Neural cell (in vitro differentiated cells): ENCODE data around the gene MEX3D. TPM values are rescaled to one million over a fixed set of nuclear protein-coding genes. Genes with fewer than 3 reads are reported as not detected.
"Not testable (repeated sequence)": the region's sequence is repeated elsewhere in the genome, so short reads cannot be mapped to it uniquely, and the experiment has no call there.

Source experiments
- H2AFZ ChIP-seq: fragments of 200-600, 300-800 bp; sonication (generic), shearing (Covaris generic); 2 replicates; pipeline ENCODE4 v1.6.0; 2014; ENCODE audit warnings: low read depth, mild to moderate bottlenecking, antibody characterized with exemption, low read length, moderate library complexity
- H3F3A ChIP-seq: fragments of 200-600 bp; shearing (Covaris generic); 2 replicates; pipeline ENCODE4 v1.6.1; 2016; ENCODE audit warnings: mild to moderate bottlenecking, moderate library complexity, mixed read lengths, antibody characterized with exemption, low read length; ENCODE audit not compliant: insufficient read depth, poor library complexity, severe bottlenecking
- H3K27ac ChIP-seq: fragments of 200-600, 300-800 bp; sonication (generic), shearing (Covaris generic); 2 replicates; pipeline ENCODE4 v1.5.1; 2014; ENCODE audit warnings: mild to moderate bottlenecking, low read length, moderate library complexity
- H3K27me3 ChIP-seq: fragments of 300-800, 200-600 bp; sonication (generic), shearing (Covaris generic); 2 replicates; pipeline ENCODE4 v1.6.0; 2014; ENCODE audit warnings: mild to moderate bottlenecking, low read depth, low read length, moderate library complexity; ENCODE audit not compliant: insufficient read depth
- H3K36me3 ChIP-seq: fragments of 300-800, 200-600 bp; sonication (generic), shearing (Covaris generic); 2 replicates; pipeline ENCODE4 v1.5.1; 2014; ENCODE audit warnings: mild to moderate bottlenecking, antibody characterized with exemption, low read length, moderate library complexity; ENCODE audit not compliant: insufficient read depth
- H3K4me2 ChIP-seq: fragments of 300-800, 200-600 bp; sonication (generic), shearing (Covaris generic); 2 replicates; pipeline ENCODE4 v1.6.0; 2014; ENCODE audit warnings: mild to moderate bottlenecking, low read length
- H3K4me3 ChIP-seq: fragments of 300-800, 200-600 bp; sonication (generic), shearing (Covaris generic); 2 replicates; pipeline ENCODE4 v1.5.1; 2014; ENCODE audit warnings: mild to moderate bottlenecking, low read length, moderate library complexity
- H3K79me2 ChIP-seq: fragments of 200-600 bp; shearing (Covaris generic); replicated peaks from 2 replicates; pipeline ENCODE4 v1.6.0; 2014; ENCODE audit warnings: mild to moderate bottlenecking, low read length, moderate library complexity; ENCODE audit not compliant: insufficient read depth
- H3K9ac ChIP-seq: fragments of 300-800, 200-600 bp; sonication (generic), shearing (Covaris generic); 2 replicates; pipeline ENCODE4 v1.6.1; 2016; ENCODE audit warnings: mild to moderate bottlenecking, low read length, mixed read lengths
- H3K9me2 ChIP-seq: fragments of 200-600 bp; shearing (Covaris generic); 2 replicates; pipeline ENCODE4 v1.6.1; 2016; ENCODE audit warnings: mild to moderate bottlenecking, low read length, mixed read lengths; ENCODE audit not compliant: insufficient read depth
- H3K9me3 ChIP-seq: fragments of 200-600, 300-800 bp; sonication (generic), shearing (Covaris generic); 2 replicates; pipeline ENCODE4 v1.6.1; 2016; ENCODE audit warnings: mild to moderate bottlenecking, mixed run types, low read length, moderate library complexity, mixed read lengths
- H4K20me1 ChIP-seq: fragments of 200-600 bp; shearing (Covaris generic); 2 replicates; pipeline ENCODE4 v1.6.1; 2016; ENCODE audit warnings: mild to moderate bottlenecking, mixed run types; ENCODE audit not compliant: insufficient read depth
- CTCF ChIP-seq: fragments of 450-650 bp; IDR thresholded peaks from 2 replicates; pipeline ENCODE4 v1.5.1; 2014; ENCODE audit warnings: antibody characterized with exemption, mild to moderate bottlenecking, moderate library complexity; ENCODE audit not compliant: poor library complexity, severe bottlenecking
- EP300 ChIP-seq: fragments of 450-650 bp; conservative IDR thresholded peaks from 2 replicates; pipeline ENCODE4 v1.6.1; 2014; ENCODE audit warnings: antibody characterized with exemption, mild to moderate bottlenecking, moderate library complexity; ENCODE audit not compliant: poor library complexity, severe bottlenecking
- EZH2 ChIP-seq: fragments of 200-600, 300-800 bp; shearing (Covaris generic), sonication (generic); IDR thresholded peaks from 2 replicates; pipeline ENCODE4 v1.6.1; 2014; ENCODE audit warnings: antibody characterized with exemption, low read length, borderline replicate concordance, mild to moderate bottlenecking; ENCODE audit not compliant: insufficient read depth, poor library complexity, severe bottlenecking
- MXI1 ChIP-seq: fragments of 450-650 bp; conservative IDR thresholded peaks from 2 replicates; pipeline ENCODE4 v1.6.1; 2014; ENCODE audit warnings: antibody characterized with exemption, mild to moderate bottlenecking; ENCODE audit not compliant: poor library complexity, severe bottlenecking
- POLR2AphosphoS5 ChIP-seq: IDR thresholded peaks from 2 replicates; pipeline ENCODE4 v1.6.1; 2012
- RAD21 ChIP-seq: fragments of 450-650 bp; conservative IDR thresholded peaks from 2 replicates; pipeline ENCODE4 v1.6.1; 2014; ENCODE audit warnings: antibody characterized with exemption, mild to moderate bottlenecking, moderate library complexity
- REST ChIP-seq: IDR thresholded peaks from 2 replicates; pipeline ENCODE4 v1.6.1; 2012; ENCODE audit warnings: borderline replicate concordance
- SMC3 ChIP-seq: fragments of 450-650 bp; conservative IDR thresholded peaks from 2 replicates; pipeline ENCODE4 v1.6.1; 2014; ENCODE audit warnings: antibody characterized with exemption, mild to moderate bottlenecking, moderate library complexity; ENCODE audit not compliant: poor library complexity
- TAF1 ChIP-seq: IDR thresholded peaks from 2 replicates; pipeline ENCODE4 v1.6.1; 2012; ENCODE audit warnings: low read depth
- polyA plus RNA-seq: library from polyadenylated mRNA; depleted of rRNA; stranded (reverse); fragments of >200 nt; gene quantifications from 2 replicates; pipeline ENCODE4 v1.2.3, GENCODE V29; 2014

MEX3D gene
- polyA plus RNA-seq, 1 donor from 2014 or later = 20.8 TPM

GRCh38 chr19:1533510-1534150 is 34.5 kb downstream of the MEX3D start:
- Histone ChIP-seq H3K4me3 (no peak overlapping the region), H3F3A (no peaks in the 10 kb centered on the region), H3K9me3 (no peaks in the 10 kb centered on the region), H3K9me2 (no peaks in the 10 kb centered on the region), H3K36me3 (no peaks in the 10 kb centered on the region), H3K9ac (no peak overlapping the region), H3K27ac (no peak overlapping the region), H4K20me1 (no peaks in the 10 kb centered on the region), H3K79me2 (no peaks in the 10 kb centered on the region), H3K4me2 (no peak overlapping the region), H2AFZ (no peak overlapping the region), H3K27me3 (no peaks in the 10 kb centered on the region)
- no peak for TF ChIP-seq EZH2

- Histone ChIP-seq H4K20me1 (no peaks in the 10 kb centered on the region), H3K9ac (no peak overlapping the region), H3K9me2 (no peaks in the 10 kb centered on the region), H3K36me3 (no peaks in the 10 kb centered on the region), H3K9me3 (no peaks in the 10 kb centered on the region), H3K27ac (no peak overlapping the region), H3K4me2 (no peak overlapping the region), H3K79me2 (no peaks in the 10 kb centered on the region), H3K4me3 (no peak overlapping the region), H3K27me3 (no peaks in the 10 kb centered on the region), H3F3A (no peaks in the 10 kb centered on the region), H2AFZ (no peak overlapping the region)
- no peak for TF ChIP-seq RAD21
- no peak for TF ChIP-seq MXI1
These were observed 36.1 kb downstream of the MEX3D start for GRCh38 chr19:1532003-1532402.

GRCh38 chr19:1531587-1531986 is 36.5 kb downstream of the MEX3D start:
- H2AFZ ChIP-seq = no peak overlapping the region
- H3K9ac ChIP-seq = no peak overlapping the region
- H3K4me3 ChIP-seq = no peak overlapping the region
- no peaks in the 10 kb centered on the region for H3K27me3 ChIP-seq
- H3K79me2 ChIP-seq = no peaks in the 10 kb centered on the region
- no peaks in the 10 kb centered on the region for H4K20me1 ChIP-seq
- no peak overlapping the region for H3K4me2 ChIP-seq
- H3K27ac ChIP-seq = no peak overlapping the region
- no peaks in the 10 kb centered on the region for H3K9me2 ChIP-seq
- TF ChIP-seq TAF1 = no peak
- no peak for TF ChIP-seq EP300
- TF ChIP-seq SMC3 = no peak
- TF ChIP-seq MXI1 = no peak
- no peak for TF ChIP-seq EZH2
- no peak for TF ChIP-seq POLR2AphosphoS5
- no peak for TF ChIP-seq CTCF
- TF ChIP-seq RAD21 = no peak
- no peak for TF ChIP-seq REST
- H3F3A ChIP-seq = no peaks in the 10 kb centered on the region
- no peaks in the 10 kb centered on the region for H3K36me3 ChIP-seq
- H3K9me3 ChIP-seq = no peaks in the 10 kb centered on the region

GRCh38 chr19:1530856-1531255 is 37.3 kb downstream of the MEX3D start:
- H3K9me3 ChIP-seq, H4K20me1 ChIP-seq, H3K36me3 ChIP-seq, H3F3A ChIP-seq, H3K79me2 ChIP-seq, H3K4me2 ChIP-seq, H2AFZ ChIP-seq, H3K4me3 ChIP-seq, H3K27me3 ChIP-seq, H3K27ac ChIP-seq, H3K9me2 ChIP-seq, H3K9ac ChIP-seq: not testable (repeated sequence)
